ENCODE results near the gene SLIT3. TPM values are rescaled to one million over a fixed set of nuclear protein-coding genes. Genes with fewer than 3 reads are reported as not detected.

SLIT3 gene
- total and polyA plus RNA-seq, 10 of the 15 experiments (the other 5 are each of a cell fraction or from before 2014, with no cell fraction given) = 0.05 TPM; not detected in 9

DNA sequence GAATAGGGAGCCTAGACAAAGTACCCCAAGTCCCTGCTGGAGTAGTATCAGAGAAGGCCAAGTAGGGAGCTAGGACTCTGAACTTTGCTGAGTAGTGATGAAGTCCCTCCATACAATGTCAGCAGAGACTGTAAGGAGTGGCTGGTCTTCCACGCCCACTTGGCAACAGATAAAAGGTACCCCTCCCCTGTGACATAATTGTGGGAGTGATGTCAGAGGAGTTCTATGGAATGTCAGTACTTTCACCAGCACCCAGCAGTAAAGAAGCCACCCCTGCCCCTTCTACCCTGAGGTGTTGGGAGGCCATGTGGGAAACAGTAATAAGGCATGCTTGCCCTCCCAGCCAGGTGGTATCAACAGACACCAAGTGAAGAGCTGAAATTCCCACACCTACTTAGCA is 143.9 kb downstream of the SLIT3 start:
- FAIRE-seq (no peak), DNase-seq (ENCODE audit: low read depth, low spot score) (no peak), ATAC-seq (no peak)
- H3K4me3 ChIP-seq = no peak overlapping the region
- H3K79me2 ChIP-seq (ENCODE audit: control insufficient read depth, insufficient read depth, low read length) = no peaks in the 10 kb centered on the region
- no peak overlapping the region for H2AFZ ChIP-seq (ENCODE audit: control insufficient read depth, low read depth, low read length)
- WGBS (ENCODE audit: insufficient coverage, insufficient replicate concordance, low lambda C conversion rate, missing lambda C conversion rate) = 0% methylated on average over 1 of the region's 1 CpG
- H3K27ac ChIP-seq (ENCODE audit: control insufficient read depth, insufficient read depth) = no peak overlapping the region
- no peaks in the 10 kb centered on the region for H3K36me3 ChIP-seq (ENCODE audit: control insufficient read depth in 2 of 2, insufficient read depth in 2 of 2, low read length in 1 of 2)
- ChIA-PET RAD21 (ENCODE audit: unreplicated experiment) (no interaction called here), CTCF (no interaction called here), POLR2A (no interaction called here), SMC1A (ENCODE audit: uncharacterized antibody, unreplicated experiment) (no interaction called here)
- no peaks in the 10 kb centered on the region for H3K27me3 ChIP-seq (replicated peaks in 1 of 2; ENCODE audit: control insufficient read depth in 2 of 2, insufficient read depth in 2 of 2, low read length in 1 of 2)
- in situ Hi-C loops (cut with MboI) (no loop called here), intact Hi-C loops (cut with micrococcal nuclease; ENCODE audit: unreplicated experiment) (no loop called here)
- BruUV-seq (replicated peaks) = no TSS peak
- no peaks in the 10 kb centered on the region for H3K4me1 ChIP-seq (ENCODE audit: control insufficient read depth, insufficient read depth, low read length)
- H3K4me2 ChIP-seq (ENCODE audit: control insufficient read depth, insufficient read depth) = no peak overlapping the region
- TF ChIP-seq KAT2A (conservative IDR thresholded peaks at IDR 0.05; ENCODE audit: control insufficient read depth, low read depth, low read length) (no peak), RBBP5 (conservative IDR thresholded peaks at IDR 0.05) (no peak), MTA3 (IDR thresholded peaks at IDR 0.05; ENCODE audit: borderline replicate concordance, low read length) (no peak), TBL1XR1 (IDR thresholded peaks at IDR 0.05; ENCODE audit: low read depth, low read length) (no peak), RFX5 (IDR thresholded peaks at IDR 0.05; ENCODE audit: low read depth, low read length) (no peak), SMAD1 (IDR thresholded peaks at IDR 0.05; ENCODE audit: low read depth, partially characterized antibody) (no peak)
- TF ChIP-seq, protein P1, sequence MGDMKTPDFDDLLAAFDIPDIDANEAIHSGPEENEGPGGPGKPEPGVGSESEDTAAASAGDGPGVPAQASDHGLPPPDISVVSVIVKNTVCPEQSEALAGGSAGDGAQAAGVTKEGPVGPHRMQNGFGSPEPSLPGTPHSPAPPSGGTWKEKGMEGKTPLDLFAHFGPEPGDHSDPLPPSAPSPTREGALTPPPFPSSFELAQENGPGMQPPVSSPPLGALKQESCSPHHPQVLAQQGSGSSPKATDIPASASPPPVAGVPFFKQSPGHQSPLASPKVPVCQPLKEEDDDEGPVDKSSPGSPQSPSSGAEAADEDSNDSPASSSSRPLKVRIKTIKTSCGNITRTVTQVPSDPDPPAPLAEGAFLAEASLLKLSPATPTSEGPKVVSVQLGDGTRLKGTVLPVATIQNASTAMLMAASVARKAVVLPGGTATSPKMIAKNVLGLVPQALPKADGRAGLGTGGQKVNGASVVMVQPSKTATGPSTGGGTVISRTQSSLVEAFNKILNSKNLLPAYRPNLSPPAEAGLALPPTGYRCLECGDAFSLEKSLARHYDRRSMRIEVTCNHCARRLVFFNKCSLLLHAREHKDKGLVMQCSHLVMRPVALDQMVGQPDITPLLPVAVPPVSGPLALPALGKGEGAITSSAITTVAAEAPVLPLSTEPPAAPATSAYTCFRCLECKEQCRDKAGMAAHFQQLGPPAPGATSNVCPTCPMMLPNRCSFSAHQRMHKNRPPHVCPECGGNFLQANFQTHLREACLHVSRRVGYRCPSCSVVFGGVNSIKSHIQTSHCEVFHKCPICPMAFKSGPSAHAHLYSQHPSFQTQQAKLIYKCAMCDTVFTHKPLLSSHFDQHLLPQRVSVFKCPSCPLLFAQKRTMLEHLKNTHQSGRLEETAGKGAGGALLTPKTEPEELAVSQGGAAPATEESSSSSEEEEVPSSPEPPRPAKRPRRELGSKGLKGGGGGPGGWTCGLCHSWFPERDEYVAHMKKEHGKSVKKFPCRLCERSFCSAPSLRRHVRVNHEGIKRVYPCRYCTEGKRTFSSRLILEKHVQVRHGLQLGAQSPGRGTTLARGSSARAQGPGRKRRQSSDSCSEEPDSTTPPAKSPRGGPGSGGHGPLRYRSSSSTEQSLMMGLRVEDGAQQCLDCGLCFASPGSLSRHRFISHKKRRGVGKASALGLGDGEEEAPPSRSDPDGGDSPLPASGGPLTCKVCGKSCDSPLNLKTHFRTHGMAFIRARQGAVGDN (IDR thresholded peaks at IDR 0.05) = no peak
- TF ChIP-seq, protein P2, sequence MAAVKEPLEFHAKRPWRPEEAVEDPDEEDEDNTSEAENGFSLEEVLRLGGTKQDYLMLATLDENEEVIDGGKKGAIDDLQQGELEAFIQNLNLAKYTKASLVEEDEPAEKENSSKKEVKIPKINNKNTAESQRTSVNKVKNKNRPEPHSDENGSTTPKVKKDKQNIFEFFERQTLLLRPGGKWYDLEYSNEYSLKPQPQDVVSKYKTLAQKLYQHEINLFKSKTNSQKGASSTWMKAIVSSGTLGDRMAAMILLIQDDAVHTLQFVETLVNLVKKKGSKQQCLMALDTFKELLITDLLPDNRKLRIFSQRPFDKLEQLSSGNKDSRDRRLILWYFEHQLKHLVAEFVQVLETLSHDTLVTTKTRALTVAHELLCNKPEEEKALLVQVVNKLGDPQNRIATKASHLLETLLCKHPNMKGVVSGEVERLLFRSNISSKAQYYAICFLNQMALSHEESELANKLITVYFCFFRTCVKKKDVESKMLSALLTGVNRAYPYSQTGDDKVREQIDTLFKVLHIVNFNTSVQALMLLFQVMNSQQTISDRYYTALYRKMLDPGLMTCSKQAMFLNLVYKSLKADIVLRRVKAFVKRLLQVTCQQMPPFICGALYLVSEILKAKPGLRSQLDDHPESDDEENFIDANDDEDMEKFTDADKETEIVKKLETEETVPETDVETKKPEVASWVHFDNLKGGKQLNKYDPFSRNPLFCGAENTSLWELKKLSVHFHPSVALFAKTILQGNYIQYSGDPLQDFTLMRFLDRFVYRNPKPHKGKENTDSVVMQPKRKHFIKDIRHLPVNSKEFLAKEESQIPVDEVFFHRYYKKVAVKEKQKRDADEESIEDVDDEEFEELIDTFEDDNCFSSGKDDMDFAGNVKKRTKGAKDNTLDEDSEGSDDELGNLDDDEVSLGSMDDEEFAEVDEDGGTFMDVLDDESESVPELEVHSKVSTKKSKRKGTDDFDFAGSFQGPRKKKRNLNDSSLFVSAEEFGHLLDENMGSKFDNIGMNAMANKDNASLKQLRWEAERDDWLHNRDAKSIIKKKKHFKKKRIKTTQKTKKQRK (IDR thresholded peaks at IDR 0.05; ENCODE audit: low read depth, low read length) = no peak
- no peaks in the 10 kb centered on the region for H4K20me1 ChIP-seq (ENCODE audit: control insufficient read depth, insufficient read depth)
- no peaks in the 10 kb centered on the region; the same call in 2 of the 3 replicates for H3K9me3 ChIP-seq (replicated peaks; ENCODE audit: control insufficient read depth, insufficient read depth, low read length)
- H3K9ac ChIP-seq (ENCODE audit: control insufficient read depth, insufficient read depth, low read length) = no peak overlapping the region
